ENCODE data around the gene FOXL1.

The FOXL1 gene

DNA sequence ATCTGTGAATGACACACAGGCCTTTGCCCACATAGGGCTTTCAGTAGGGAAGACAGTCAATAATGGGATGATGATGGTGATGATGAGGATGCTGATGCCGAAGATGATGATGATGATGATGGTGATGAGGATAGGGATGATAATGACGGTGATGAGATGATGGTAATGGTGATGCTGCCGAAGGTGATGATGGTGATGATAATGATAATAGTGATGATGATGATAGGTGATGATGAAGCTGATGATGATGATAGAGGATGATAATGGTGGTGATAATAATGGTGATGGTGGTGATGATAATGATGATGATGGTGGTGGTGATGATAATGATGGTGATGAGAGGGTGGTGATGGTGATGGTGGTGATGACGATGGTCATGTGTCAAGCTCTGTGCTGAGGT, 12.9 kb downstream of the FOXL1 start:
- H3K27ac ChIP-seq: peak overlapping the region in 1 of 2 donors; percentile 86
- TF ChIP-seq, protein P1, sequence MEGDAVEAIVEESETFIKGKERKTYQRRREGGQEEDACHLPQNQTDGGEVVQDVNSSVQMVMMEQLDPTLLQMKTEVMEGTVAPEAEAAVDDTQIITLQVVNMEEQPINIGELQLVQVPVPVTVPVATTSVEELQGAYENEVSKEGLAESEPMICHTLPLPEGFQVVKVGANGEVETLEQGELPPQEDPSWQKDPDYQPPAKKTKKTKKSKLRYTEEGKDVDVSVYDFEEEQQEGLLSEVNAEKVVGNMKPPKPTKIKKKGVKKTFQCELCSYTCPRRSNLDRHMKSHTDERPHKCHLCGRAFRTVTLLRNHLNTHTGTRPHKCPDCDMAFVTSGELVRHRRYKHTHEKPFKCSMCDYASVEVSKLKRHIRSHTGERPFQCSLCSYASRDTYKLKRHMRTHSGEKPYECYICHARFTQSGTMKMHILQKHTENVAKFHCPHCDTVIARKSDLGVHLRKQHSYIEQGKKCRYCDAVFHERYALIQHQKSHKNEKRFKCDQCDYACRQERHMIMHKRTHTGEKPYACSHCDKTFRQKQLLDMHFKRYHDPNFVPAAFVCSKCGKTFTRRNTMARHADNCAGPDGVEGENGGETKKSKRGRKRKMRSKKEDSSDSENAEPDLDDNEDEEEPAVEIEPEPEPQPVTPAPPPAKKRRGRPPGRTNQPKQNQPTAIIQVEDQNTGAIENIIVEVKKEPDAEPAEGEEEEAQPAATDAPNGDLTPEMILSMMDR (IDR thresholded peaks at IDR 0.05): no peak
- H3K4me3 ChIP-seq: no peak overlapping the region
- no peak for DNase-seq (ENCODE audit: low spot score)

DNA sequence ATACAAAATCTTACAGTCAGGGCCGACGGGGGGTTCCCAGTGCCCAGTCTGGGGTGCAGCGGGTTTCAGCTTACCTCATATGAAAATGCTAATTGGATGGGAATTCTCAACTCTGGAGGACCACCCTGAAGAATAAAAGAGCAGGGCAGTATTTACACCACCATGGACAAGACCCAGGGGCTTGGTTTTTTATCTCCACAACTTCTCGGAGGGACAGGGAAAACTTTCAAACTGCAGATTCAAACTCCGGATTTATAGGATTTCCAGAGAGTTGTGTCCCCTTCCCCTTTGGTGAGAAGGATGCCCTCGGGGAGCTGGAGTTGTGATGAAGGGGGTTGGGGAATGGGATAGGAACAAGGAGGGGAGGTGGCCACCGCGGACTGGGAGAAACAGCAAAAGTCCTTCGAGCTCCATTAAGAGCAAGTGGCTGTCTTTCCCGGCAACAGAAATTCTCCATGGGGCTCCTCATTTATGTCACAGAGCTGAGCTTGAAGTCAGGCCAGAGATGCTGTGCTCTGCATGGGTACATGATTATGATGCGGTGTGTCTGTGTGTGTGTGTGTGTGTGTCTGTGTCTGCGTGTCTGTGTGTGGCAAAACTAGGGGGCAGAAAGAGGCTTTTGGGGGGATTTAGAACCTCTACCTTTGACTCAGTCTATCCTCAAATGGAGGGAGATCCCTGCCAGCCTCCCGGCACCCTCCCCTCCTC, 15.7 kb downstream of the FOXL1 start:
- H3K27ac ChIP-seq: peak overlapping the region; percentile 46 to 93
- H3K4me3 ChIP-seq: peak overlapping the region; percentile 26
- TF ChIP-seq, protein P1 (IDR thresholded peaks at IDR 0.05): no peak
- no peak for DNase-seq (ENCODE audit: low spot score)

DNA sequence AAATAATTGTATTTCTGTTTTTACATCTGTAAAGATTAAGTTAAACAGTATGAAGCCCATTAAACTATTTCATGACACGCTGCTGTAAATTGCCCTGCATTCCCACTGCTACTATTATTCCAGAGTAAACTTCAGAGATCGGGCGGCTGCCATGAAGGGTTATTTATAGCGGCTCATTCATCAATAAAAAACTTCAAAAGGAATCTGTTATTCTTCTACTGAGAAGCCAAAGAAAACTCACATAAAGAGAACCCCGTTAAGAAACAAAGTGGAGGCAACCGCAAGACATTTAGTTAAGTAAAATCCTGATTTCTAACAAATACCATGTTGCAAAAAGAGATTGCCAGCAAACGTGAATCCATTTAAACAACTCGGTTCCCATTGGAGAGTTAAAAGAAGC, 16.4 kb downstream of the FOXL1 start:
- Histone ChIP-seq H3K4me3 (no peak overlapping the region), H3K27ac (peak overlapping the region; percentile 46 to 93)
- TF ChIP-seq, protein P1 (IDR thresholded peaks at IDR 0.05): no peak
- no peak for DNase-seq (ENCODE audit: low spot score)

DNA sequence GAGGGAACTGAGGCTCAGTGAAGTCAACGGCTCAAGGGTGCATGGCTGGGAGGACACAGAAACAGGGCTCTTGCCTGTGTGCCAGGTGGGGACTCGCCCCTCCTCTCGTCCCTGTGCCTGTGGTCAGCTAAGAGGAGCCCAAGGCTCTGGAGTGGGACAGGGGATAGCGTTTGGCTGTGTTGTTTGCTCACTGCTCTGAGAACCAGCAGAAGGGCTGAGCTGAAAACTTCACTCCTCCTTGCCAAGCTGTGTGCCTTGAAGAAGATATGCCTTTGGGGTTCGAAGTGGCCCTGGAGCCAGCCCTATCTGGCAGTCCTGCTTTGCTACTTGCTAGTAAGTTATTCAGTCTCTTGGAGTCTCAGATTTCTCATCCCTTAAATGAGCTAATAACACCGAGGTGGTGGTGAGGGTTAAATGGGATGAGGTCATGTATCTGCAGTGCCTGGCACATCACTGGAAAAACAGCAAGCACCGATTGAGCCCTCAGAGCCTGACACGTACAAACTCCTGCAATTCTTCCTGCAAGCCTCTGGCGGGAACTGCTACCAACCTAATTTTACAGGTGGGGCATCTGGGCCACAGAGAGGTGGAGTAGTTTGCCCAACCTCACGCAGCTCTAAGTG, 17.7 kb downstream of the FOXL1 start:
- DNase-seq (ENCODE audit: low spot score): no peak
- TF ChIP-seq, protein P1 (IDR thresholded peaks at IDR 0.05): no peak
- Histone ChIP-seq H3K27ac (peak overlapping the region; percentile 79 to 93), H3K4me3 (peak overlapping the region; percentile 12)

DNA sequence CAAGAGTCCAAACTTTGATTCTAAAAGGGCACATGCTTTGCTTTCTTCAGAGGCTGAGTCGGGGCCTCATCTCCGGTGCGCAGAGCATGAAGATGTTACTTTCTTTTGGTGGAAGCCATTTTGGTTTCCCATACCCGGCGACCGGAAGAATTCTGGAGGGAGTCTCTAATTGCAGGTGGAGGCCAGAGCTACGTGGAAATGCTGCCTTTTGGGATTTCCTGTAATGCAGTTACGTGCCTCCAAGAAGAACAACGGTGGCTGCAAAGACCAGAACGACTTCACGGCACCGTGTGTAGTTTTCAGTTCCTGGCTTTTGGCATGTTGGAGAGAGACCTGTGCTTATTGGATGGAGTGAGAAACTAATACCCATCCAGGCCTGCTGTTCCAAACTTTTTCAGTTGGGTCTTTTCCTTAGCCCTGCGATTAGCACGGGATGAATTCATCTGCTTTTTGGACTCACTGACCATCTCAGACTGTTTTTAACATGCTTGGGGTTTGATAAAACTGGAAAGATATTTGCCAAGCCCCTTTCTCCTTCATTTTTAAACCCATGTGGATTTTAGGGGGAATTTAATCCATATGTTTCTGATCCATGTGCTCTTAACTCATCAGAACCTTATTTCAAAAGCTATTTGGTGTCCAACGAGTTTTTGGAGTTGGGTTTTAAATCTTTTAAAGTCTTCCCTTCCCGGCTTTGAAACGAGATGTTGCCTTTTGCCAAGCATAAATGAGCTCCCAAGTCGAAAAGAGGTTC, 19.0 kb downstream of the FOXL1 start:
- TF ChIP-seq, protein P1 (IDR thresholded peaks at IDR 0.05): no peak
- H3K27ac ChIP-seq: peak overlapping the region; percentile 79 to 93
- no peak for DNase-seq (ENCODE audit: low spot score)
- H3K4me3 ChIP-seq: peak overlapping the region; percentile 37

DNA sequence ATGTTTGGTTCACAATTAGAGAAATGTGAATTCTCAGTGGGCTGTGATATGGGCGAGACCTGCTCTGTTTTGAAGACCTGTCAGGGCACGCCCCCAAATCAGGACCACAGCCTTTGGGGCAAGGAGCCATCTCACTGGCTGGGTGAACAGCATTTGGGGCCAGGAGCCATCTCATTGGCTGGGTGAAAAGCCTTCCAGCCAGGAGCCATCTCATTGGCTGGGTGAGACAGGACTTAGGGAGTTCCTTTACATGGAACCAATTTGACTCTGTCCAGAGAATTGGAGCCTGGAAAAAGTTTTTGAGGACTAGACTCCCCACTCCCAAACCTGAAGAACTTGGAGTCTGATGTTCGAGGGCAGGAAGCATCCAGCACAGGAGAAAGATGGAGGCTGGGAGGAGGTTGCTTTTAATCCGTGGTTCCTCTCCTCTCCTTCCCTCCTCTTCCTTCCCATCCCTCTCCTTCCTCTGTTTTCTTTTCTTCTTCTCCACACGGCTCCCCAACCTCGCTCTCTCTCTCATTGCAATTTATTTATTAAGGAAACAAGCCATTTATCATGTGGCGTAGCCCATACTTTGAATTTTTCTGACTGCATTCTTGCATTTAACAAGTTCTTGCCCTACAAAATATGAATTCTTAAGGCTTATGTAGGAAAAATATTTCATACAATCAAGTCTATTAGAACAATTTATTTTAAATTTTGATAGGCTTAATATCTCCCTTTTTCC, 19.7 kb downstream of the FOXL1 start:
- TF ChIP-seq, protein P1 (IDR thresholded peaks at IDR 0.05): no peak
- peak overlapping the region; percentile 79 to 93 for H3K27ac ChIP-seq
- DNase-seq (ENCODE audit: low spot score): no peak
- peak overlapping the region; percentile 37 for H3K4me3 ChIP-seq

Data from coronary artery (tissue), 2 donors.